Measurements from ENCODE around the gene PRMT9.

The PRMT9 gene

DNA sequence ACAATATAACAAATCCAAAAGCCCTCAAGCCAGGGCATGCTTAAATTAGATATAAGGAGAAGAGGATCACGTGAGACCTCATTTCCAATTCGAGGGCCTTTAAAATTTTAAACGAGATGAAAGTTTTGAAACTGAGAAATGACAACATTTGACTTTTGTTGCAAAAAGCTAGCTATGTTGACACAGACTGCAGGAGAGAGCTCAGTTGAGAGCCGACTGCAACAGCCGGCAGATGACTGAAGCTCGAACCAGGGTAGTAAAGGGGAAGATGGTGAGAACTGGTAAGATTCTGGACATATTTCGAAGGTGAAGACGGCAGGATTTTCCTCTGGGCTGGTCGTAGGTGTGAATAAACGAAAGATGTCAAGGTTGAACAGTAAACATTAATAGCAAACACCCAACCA lies 773 bp downstream of the PRMT9 start:
- H3K27ac ChIP-seq: peak overlapping the region in 20 of 21 experiments; percentile 42 to 90 (median 84)
- peak overlapping the region; percentile 57 to 86 (median 70) for H3K4me3 ChIP-seq

DNA sequence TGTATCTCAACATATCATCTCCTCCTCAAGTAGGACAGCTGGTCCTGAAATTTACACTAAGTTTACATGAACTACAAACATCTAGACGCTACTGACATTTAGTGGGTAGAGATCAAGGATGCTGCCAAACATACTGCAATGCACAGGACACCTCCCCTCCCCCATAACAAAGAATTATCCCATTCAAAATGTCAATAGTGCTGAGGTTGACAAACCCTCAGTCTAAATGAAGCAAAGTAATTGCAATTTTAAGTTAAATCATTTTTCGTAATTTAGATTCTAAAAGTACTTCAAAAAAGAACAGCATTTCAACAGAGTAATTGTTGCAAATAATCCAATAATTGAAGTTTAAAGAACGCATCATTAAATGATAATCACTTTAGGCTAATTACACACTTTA lies 1.2 kb downstream of the PRMT9 start:
- H3K27ac ChIP-seq: peak overlapping the region in 5 of 21 experiments; percentile 81 to 89 (median 87)
- H3K4me3 ChIP-seq: peak overlapping the region in 5 of 7 experiments; percentile 64 to 86 (median 71)

DNA sequence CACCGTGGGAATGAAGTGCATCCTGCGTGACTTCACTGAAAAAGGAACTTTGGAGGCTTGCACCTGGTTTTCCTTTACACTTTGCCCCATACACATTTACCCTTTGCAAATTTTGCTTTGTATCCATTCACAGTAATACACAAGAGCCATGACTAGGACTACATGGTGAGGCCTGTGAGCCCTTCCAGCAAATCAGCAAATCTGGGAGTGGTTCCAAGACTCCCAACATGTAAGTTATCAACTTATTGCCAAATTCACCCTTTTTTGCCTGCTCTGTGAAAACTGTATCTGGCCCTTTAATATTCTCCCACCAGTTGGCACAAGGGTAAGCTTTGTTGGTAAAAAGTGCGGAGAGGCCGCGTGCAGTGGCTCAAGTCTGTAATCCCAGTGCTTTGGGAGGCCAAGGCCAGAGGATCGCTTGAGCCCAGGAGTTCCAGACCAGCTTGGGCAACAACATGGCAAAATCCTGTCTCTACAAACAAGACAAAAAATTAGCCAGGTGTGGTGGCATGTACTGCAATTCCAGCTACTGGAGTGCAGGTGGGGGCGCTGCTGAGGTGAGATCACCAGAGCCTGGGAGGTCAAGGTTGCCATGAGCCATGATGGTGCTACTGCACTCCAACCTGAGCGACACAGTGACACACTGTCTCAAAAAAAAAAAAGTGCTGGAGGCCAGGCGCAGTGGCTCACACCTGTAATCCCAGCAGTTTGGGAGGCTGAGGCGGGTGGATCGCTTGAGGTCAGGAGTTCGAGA lies 5.0 kb downstream of the PRMT9 start:
- H3K27ac ChIP-seq: no peak overlapping the region
- no peak overlapping the region for H3K4me3 ChIP-seq

DNA sequence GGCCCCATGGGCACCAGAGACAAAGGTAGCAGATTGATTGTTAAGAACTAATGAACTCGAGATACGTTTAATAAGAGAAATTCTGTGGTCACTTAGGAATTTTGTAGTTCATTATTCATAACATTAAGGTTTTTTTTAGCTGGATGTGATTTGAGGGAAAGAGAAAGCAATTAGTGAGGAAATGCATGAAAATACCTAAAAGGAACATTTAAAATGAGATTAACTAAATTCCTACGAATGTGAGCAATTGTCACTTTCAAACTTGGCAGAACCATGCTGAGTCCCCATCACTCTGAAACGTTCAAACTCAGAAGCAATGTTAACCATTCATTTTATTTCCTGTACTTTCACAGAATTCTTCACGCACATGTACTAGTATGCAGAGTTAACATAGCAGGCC lies 5.9 kb downstream of the PRMT9 start:
- Histone ChIP-seq H3K27ac (no peak overlapping the region), H3K4me3 (no peak overlapping the region)

DNA sequence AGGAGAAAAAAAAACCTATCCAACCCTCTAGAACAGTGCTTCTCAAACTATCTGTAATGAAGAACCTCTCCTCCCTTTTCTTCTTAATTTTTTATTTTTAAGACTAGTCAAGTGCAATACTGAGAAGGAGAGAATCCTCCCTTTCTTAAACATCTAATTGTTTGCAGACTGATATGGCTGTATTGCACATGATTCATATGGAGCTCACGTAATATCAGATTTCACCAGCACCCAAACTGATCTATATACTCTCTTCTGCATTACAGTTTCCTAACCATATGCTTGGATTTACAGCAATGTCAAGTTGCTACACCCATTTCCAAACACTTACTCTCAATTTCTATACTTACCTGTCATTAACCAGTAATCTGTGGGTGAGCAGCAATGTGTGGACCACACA lies 9.5 kb downstream of the PRMT9 start:
- no peak overlapping the region for H3K27ac ChIP-seq
- H3K4me3 ChIP-seq: no peak overlapping the region

DNA sequence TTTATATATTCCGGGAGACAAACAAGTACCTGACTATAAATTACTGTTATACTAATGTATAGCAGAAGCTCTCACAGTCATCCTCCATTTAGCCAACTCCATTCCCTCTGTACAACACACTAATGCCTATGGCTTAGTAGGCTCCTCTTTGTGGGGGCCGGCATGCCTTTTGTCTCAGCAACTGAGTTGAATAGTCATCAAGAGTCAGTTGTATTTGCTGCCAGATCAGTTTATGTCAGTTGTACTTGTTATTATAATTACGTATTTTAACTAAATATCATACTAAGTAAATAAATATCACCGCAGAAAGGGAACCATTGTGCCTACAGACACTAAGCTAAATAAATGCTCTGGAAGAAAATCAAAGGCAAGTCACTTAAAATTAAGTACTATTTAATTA lies 9.9 kb downstream of the PRMT9 start:
- Histone ChIP-seq H3K27ac (no peak overlapping the region), H3K4me3 (no peak overlapping the region)

DNA sequence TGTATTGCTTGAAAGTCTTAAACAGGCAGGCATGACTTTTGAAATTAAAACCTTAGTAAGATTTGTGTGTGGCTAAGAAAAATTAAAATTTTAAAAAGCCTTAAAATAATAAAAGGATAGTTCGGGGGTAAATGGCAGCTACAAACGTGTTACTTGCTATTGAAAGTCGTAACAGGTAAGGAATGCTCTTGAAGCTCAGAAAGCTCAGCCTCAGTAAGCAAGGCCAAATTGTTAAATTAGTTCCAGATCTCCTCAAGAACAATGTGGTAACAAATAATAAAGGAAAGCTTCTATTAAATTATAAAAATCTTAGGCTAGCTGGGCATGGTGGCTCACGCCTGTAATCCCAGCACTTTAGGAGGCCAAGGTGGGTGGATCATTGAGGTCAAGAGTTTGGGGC lies 25.5 kb downstream of the PRMT9 start:
- no peak overlapping the region for H3K4me3 ChIP-seq
- no peak overlapping the region for H3K27ac ChIP-seq

DNA sequence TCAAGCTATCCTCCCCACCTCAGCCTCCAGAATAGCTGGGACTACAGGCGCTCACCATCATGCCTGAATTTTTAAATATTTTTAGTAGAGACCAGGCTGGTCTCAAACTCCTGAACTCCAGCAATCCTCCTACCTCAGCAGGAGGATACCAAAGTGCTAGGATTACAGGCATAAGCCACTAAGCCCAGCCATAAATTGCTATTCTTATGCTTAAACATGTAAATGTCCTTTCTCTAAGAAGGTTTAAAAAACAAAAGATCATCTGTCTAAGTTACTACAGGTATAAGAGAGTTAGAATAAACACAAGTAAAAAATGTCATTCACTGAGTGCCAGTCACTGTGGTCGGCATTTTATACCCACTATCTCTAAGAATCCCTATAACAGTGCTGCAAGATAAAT lies 28.3 kb downstream of the PRMT9 start:
- no peak overlapping the region for H3K27ac ChIP-seq
- no peak overlapping the region for H3K4me3 ChIP-seq

DNA sequence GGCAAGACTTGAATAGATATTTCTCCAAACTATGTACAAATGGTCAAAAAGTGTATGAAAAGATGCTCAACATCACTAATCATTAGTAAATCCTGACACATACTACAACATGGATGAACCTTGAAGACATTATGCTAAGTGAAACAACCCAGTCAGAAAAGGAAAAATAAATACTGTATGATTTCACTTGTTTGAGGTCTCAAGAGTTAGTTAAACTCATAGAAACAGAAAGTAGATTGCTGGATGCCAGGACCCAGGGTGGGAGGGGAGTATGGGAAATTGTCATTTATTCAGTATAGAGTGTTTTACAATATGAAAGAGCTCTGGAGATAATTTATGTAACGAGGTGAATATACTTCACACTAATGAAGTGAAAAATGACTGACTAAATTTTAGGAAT lies 32.4 kb downstream of the PRMT9 start:
- H3K27ac ChIP-seq: no peak overlapping the region

DNA sequence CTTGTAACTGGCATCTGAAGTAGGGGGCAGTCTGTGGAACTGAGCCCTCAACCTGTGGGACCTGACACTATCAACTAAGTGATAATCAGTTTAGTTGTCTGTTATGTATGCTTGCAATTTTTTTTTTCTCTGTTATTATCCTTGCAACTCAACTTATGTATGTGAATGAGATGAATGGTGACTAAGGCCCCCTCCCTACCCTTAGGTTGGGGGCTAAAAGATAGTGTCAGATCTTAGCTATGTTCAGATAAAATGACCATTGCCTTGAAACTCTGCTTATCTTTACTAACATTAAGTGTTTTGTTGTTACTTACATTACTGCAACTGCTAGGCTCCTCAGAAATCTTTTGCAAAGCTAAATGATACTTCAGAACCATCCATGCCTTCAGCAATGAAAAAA lies 35.3 kb downstream of the PRMT9 start:
- no peak overlapping the region for H3K27ac ChIP-seq
- no peak overlapping the region for H3K4me3 ChIP-seq

More for the DNA sequence above, 32.4 kb downstream of the PRMT9 start:
- H3K4me3 ChIP-seq: no peak overlapping the region

DNA sequence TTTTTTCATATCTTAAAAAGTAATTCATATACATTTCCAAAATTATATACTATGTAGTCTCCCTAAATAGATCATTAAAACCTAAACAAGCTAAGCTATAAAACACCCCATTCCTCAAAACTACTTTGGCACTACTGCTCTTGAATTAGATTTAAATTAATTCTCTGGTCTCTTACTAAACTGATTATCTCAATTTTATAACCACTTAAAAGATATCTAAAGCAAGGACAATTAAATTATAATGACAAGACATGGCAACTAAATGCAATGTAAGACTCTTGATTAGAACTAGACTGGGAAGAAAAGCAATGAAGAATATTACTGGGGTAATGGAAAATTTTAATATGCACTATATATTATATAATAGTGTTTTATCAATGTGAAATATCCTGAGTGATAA lies 38.9 kb downstream of the PRMT9 start:
- Histone ChIP-seq H3K27ac (no peak overlapping the region), H3K4me3 (no peak overlapping the region)

DNA sequence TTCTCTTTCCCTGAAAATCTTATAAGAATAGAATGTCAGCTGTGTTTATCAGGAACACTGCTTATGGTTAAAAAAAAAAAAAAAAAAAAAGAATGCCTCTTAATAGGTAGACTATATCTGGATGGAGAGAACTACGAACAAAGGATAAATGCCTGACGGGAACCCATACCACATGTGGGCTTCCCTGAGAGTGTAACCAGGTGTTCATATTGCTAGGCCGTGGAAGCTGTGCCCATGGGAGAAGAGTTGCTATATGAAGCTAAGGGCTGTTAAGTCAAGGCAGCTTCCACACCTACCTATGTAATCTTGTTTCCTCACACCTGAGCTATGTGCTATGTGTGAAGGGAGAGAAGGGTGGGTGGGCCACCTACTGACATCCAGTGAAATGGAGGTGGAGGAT lies 39.5 kb downstream of the PRMT9 start:
- H3K4me3 ChIP-seq: no peak overlapping the region
- no peak overlapping the region for H3K27ac ChIP-seq

DNA sequence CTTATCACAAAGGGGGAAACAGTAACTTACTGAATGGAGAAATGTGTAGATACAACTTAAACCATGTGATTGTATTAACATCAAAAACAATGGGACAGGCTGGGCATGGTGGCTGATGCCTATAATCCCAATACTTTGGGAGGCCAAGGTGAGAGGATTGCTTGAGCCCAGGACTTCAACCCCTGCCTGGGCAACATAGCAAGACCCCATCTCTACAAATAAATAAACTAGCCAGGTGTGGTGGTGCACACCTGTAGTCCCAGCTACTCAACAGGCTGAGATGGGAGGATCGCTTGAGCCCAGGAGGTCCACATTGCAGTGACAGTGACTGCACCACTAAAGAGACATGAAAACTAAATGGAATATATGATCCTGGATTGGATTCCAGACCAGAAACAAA lies 40.3 kb downstream of the PRMT9 start:
- no peak overlapping the region for H3K4me3 ChIP-seq
- no peak overlapping the region for H3K27ac ChIP-seq

DNA sequence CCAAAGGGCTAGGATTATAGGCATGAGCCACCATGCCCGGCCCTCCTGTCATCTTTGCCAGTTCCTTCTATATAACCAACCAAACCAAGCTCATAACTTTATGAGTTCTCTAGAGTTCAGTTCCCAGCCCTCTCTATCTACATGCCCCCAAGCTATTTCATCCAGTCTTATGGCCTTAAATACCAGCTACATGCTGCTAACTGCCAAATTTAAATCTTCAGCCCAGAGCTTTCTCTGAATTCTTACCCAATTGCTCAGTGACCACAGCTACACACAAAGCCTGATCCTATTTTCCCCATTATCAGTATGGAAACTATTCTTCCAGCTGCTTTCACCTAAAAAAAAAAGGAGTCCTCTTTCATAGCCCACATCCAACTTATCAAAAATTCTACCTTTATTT lies 43.6 kb downstream of the PRMT9 start:
- H3K27ac ChIP-seq: no peak overlapping the region

DNA sequence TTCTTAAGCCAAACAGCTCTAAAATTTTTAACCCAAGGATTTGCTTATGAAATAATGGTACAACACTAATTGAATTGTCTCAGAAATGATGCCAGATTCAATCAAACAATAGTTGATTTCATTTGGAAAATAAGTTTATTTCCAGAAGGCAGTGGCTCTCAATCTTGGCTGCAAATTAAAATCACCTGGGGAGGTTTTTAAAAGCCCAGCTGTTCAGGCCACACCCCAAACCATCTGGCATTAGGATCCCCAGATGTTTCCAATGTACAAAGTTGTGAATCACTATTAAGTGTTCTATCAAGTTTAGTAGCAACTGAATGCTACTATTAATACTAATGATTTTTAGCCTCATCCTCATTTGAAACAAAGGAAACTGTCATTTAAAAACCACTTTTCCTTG lies 44.6 kb downstream of the PRMT9 start:
- H3K4me3 ChIP-seq: no peak overlapping the region
- peak overlapping the region in 1 of 21 experiments; percentile 38 for H3K27ac ChIP-seq

More for the DNA sequence above, 43.6 kb downstream of the PRMT9 start:
- no peak overlapping the region for H3K4me3 ChIP-seq

DNA sequence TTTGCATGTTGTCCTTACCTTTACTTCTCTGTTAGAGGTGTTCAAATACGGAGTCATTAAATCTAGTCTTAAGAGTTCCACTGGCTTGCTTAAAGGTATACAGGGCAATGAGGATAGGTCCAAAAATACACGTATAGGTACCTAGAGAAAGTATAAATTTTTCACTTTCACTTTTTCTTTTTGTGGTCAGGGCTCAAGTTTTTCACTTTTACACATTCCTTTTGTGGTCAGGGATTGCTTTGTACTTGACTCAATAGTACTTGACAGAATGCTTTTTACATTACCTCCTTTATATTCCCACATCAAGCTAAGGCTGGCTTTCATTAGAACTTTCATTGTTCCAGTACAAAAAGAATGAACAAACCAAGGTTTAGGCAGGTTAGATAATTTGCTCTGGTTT lies 45.0 kb downstream of the PRMT9 start:
- Histone ChIP-seq H3K4me3 (no peak overlapping the region), H3K27ac (peak overlapping the region in 1 of 21 experiments; percentile 38)

DNA sequence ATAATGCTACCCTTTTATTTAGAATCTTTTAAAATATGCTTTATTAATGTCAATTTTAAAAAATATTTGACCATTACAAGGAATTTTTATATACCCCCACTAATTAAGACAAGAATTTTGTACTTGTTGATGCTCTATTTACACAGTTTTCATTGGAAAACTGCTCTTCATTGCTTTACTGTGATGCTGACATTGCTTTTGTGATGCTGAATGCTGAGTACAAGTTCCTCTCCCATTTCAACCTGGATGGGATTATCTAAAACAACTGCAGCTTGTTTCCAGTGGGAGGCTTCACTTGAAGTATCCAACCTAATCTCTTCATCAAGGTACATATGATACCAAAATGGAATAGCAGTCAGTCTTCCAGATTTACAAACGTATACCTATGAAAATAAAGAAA lies 45.6 kb downstream of the PRMT9 start:
- H3K27ac ChIP-seq: no peak overlapping the region
- H3K4me3 ChIP-seq: no peak overlapping the region

DNA sequence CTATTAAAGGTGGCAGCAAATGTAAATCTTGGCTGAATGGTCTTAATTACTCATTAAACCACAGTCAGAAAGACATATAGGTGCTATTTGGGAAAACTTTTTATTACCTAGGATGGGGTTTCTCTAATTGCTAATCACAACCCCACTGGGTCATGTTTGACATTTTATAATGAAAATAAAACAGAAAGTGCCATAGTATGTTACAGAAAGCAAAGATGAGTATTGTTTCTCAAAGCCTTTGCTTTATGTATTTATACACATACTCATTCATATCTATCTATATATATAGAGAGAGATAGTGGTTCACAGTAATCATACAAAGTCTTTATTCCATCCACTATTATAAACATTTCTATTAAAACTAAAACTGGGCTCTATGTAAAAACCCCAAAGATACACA lies 48.6 kb downstream of the PRMT9 start:
- Histone ChIP-seq H3K4me3 (no peak overlapping the region), H3K27ac (no peak overlapping the region)

DNA sequence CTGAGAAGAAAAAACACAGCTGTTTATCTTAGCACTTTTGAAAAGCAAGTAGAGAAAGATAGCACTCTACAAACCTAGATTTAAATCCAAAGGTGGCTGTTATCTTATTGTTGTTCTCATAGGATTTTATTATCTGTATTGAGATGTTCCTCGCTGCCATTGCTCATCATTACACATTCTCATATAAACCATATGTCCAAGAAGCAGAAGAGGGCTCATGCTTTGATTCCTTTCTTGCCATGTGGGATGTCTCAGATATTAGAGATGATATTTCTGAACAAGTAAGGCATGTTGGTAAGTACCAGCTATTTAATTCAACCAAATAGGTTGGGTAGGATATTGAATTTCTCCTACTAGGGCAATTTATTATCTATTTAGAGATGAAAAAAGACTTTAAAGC lies 50.3 kb downstream of the PRMT9 start:
- H3K27ac ChIP-seq: no peak overlapping the region
- no peak overlapping the region for H3K4me3 ChIP-seq

DNA sequence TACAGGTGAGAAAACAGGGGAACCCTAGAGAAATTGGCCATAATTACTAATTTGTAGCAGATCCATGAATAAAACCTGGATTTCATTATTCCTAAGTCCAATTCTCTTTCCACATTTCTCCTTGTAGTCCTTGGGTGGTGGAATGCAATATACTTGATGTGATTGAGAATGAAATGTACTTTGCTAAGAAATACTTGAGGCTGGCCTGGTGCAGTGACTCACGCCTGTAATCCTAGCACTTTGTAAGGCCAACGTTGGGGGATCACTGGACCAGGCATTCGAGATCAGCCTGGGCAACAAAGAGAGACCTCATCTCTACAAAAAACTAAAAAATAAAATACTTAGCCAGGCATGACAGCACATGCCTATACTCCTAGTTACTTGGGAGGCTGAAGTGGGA lies 50.9 kb downstream of the PRMT9 start:
- Histone ChIP-seq H3K4me3 (no peak overlapping the region), H3K27ac (no peak overlapping the region)

DNA sequence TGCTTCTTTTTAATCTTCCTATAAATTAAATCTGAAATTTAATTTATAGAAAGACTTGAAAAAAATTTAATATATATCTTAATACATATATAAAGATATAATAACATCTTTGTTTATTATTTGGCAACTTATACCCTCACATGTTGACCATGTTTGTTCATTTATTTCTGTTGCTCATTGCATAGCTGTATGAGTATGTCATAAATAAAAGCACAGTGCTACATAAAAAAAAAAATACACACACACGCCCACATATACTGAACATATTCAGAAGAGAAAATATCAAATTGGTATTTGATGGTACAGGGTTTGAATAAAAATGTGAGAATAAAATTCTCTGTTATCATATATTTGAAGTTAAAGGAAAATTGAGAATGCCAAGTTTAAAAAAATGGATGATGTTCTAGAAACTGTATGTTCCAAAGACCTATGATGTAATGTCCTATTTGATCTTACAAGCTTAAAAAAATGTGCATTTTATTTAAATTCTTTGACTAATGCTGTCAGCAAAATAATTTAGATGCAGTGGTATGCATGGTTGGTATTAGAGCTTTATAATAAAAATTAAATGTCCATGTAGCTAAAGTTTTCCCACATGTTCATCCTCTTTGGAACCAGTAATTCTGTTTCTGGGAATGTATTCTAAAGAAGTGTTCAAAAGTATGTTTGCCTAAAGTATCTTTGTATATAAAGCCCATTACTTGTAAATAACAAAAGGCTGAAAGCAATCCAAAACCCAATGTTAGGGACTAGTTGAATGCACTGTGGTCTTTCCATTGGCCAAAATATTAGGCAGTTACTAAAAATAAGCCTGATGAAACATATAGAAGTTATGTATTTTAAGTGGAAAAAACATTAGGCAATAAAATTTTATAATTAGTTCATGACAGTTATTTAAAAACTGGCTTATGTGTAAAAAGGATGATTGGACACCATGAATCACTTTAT lies 53.9 kb downstream of the PRMT9 start:
- H3K4me3 ChIP-seq: no peak overlapping the region
- no peak overlapping the region for H3K27ac ChIP-seq

Data from skin epidermis (tissue), 12 donors.